GM20000 (cell line): ENCODE measurements around the gene GRHL1.

Source experiments
- DNase-seq: peaks from one replicate; pipeline ENCODE4 v3.0.0; 2012; ENCODE audit warnings: low spot score
- TF ChIP-seq, protein P1 (sequence below): IDR thresholded peaks from 2 replicates; pipeline ENCODE4 v1.5.1; 2012; ENCODE audit warnings: mild to moderate bottlenecking, control low read depth; ENCODE audit errors: extremely low read depth, missing control alignments

Gene GRHL1

DNA sequence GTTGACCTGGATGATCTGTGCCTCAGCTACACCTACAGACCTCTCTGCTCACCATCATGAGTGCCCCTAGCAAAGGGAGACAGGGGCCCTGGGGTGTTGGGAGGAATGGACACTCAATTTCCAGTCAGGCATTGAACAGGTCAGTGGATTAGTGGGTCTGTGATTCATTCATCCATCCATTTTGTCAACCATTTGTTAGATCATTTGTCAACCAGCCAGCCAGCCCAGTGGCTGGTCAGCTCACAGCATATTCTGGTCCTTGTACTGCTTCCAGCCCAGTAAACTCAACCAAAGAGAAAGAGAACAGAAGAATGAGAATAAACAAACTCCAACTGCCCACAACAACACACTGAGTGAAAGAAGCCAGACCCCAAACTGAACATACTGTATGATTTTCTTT is 87.2 kb downstream of the GRHL1 start:
- TF ChIP-seq, protein P1, sequence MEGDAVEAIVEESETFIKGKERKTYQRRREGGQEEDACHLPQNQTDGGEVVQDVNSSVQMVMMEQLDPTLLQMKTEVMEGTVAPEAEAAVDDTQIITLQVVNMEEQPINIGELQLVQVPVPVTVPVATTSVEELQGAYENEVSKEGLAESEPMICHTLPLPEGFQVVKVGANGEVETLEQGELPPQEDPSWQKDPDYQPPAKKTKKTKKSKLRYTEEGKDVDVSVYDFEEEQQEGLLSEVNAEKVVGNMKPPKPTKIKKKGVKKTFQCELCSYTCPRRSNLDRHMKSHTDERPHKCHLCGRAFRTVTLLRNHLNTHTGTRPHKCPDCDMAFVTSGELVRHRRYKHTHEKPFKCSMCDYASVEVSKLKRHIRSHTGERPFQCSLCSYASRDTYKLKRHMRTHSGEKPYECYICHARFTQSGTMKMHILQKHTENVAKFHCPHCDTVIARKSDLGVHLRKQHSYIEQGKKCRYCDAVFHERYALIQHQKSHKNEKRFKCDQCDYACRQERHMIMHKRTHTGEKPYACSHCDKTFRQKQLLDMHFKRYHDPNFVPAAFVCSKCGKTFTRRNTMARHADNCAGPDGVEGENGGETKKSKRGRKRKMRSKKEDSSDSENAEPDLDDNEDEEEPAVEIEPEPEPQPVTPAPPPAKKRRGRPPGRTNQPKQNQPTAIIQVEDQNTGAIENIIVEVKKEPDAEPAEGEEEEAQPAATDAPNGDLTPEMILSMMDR: no peak
- DNase-seq: no peak

DNA sequence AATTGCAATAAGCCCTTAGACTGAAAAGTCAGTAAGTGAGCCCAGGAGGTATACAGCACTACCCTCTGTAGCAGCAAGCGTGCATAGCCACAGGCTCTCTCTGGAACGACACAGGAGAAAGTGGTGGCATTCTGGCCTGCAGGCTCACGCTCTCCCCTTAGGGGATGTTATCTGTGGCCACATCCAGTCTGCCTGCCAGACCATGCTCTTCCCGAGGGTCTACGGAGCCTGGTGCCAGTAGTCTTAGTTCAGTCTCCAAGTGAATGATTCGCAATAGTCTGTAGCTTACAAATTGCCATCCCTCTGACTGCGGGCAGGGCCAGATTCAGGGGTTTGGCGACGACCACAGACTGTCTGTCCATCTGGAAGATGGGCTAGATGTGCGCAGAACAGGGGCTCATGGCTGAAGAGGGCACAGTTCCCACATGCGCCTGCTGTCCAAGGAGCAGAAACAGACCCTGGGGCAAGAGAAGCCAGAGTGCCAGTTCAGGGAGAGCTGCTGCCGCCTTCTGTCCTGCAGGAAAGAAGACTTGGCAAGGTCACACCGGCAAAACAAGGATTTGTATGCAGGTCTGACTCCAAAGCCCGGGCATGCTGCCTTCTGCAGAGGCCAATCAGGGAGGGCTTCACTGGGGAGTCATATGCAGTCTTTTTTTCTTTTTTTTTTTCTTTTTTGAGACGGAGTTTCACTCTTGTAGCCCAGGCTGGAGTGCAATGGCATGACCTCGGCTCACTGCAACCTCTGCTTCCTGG is 88.3 kb downstream of the GRHL1 start:
- TF ChIP-seq, protein P1: no peak
- DNase-seq: no peak

- TF ChIP-seq, protein P1: no peak
- DNase-seq: no peak
Observed at GRCh38 chr2:10041711-10042110, 90.2 kb downstream of the GRHL1 start.

DNA sequence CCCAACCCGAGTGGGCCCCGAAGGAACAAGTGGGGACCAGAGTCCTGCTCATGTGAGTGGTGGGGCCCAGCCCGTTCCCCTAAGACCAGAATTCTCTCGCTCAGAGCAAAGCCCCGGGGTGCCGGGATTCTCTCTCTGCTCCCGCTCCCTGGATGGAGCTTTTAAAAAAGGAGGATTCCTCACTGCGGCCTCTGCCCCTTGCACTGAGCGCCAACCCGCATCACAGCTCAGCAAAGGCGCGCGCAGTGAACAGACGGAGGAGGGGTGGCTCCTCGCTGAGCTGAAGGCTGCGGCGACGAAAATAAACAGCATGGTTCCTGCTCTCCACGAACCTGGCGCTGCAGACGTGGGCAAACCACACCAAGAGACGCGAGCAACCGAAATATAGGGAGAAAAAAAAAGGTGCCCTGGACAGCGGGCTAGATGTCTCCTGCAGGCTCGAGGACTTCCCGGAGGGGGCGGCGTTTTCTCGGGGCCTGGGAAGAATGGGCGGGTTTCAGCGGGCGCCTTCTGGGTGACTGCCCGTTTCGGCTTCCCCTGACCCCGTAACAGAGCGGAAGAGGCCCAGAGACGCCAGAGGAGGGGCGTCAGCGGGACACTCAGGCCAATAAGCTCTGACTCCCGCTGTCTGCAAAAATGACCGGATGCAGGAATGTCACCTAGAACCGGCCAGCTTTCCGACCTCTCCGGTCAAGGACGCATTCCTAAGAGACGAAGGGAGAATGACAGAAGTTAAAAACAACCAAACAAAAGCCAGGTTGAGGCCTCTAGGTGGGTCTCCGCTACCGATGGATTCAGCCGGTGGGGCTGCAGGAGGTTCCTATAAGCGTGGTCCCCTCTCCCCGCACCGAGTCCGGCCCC is 91.0 kb downstream of the GRHL1 start:
- TF ChIP-seq, protein P1: no peak
- DNase-seq: peak; percentile 50

GRCh38 chr2:10043256-10043905 is 91.9 kb downstream of the GRHL1 start, which contains the start of gene KLF11:
KLF11 (plus strand) TSS chr2:10043550; CDS start chr2:10043717, 167 bp downstream.
- TF ChIP-seq, protein P1: no peak
- DNase-seq: peak; percentile 97

- DNase-seq: peak; percentile 97
- TF ChIP-seq, protein P1: no peak
Observed at GRCh38 chr2:10043906-10044601, 92.6 kb downstream of the GRHL1 start.
